AG09309 (cell line): ENCODE data around the gene RPAP3.
A peak's percentile ranks its signal among the peaks of the same experiment; 100 is the strongest.

Source experiments
- DNase-seq: peaks from one replicate; pipeline ENCODE4 v3.0.0-alpha.2; 2010; ENCODE audit warnings: low read depth
- H3K4me3 ChIP-seq: 2 replicates; pipeline ENCODE4 v1.5.1; 2011; ENCODE audit warnings: mild to moderate bottlenecking, low read depth, low read length, moderate library complexity; ENCODE audit not compliant: control insufficient read depth
- TF ChIP-seq, protein P1 (sequence below): IDR thresholded peaks from 2 replicates; pipeline ENCODE4 v1.5.1; 2011; ENCODE audit warnings: mild to moderate bottlenecking, low read depth, low read length, inconsistent platforms; ENCODE audit not compliant: insufficient read depth, control insufficient read depth; ENCODE audit errors: missing control alignments

RPAP3 gene, protein sequence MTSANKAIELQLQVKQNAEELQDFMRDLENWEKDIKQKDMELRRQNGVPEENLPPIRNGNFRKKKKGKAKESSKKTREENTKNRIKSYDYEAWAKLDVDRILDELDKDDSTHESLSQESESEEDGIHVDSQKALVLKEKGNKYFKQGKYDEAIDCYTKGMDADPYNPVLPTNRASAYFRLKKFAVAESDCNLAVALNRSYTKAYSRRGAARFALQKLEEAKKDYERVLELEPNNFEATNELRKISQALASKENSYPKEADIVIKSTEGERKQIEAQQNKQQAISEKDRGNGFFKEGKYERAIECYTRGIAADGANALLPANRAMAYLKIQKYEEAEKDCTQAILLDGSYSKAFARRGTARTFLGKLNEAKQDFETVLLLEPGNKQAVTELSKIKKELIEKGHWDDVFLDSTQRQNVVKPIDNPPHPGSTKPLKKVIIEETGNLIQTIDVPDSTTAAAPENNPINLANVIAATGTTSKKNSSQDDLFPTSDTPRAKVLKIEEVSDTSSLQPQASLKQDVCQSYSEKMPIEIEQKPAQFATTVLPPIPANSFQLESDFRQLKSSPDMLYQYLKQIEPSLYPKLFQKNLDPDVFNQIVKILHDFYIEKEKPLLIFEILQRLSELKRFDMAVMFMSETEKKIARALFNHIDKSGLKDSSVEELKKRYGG

DNA sequence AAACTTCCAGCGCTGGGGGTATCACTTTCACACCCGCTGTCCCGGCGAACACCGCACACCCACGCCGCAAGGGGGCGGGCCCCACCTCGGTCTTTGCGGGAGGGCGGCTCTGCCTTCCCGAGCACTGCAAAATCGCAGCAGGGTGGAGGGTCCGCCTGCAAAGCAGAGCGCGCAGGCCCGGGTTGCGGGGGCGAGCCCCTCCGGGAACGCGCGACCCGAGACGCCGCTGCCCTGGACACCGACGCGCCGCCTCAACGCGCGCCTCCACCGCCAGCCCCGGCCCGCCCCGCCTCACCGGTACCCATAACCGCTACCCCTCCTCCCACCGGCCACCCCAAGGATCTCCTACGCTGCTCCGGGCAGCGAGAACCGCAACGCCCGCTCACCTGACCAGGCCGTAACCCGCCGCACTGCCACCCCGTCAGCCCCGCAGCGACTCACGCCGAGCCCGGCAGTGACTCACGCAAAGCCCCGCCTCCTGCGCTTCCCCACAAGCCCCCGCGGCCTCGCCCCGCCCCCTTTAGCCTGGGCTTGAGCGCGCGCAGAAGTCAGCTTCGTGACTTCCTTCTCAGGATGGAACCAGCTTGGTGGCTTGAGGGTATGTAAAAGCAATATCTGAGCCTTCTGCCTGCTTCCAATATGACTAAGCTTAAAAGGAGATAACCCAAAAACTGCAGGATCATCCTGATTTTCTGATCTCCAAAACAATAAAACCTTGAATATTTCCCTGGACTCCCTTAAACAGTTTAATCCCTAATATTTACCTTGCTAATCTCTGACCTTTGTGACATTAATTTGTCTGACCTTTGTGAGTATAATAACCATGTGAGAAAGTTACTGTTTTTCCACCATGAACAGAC is at the start of gene RPAP3:
TSS of gene RPAP3 (minus strand) at position 465 of the 860 bp plus-strand sequence. CDS start 3,190 bp downstream, outside the sequence.
- TF ChIP-seq, protein P1, sequence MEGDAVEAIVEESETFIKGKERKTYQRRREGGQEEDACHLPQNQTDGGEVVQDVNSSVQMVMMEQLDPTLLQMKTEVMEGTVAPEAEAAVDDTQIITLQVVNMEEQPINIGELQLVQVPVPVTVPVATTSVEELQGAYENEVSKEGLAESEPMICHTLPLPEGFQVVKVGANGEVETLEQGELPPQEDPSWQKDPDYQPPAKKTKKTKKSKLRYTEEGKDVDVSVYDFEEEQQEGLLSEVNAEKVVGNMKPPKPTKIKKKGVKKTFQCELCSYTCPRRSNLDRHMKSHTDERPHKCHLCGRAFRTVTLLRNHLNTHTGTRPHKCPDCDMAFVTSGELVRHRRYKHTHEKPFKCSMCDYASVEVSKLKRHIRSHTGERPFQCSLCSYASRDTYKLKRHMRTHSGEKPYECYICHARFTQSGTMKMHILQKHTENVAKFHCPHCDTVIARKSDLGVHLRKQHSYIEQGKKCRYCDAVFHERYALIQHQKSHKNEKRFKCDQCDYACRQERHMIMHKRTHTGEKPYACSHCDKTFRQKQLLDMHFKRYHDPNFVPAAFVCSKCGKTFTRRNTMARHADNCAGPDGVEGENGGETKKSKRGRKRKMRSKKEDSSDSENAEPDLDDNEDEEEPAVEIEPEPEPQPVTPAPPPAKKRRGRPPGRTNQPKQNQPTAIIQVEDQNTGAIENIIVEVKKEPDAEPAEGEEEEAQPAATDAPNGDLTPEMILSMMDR = peak; percentile 66
- peak within 1 kb of the TSS; percentile 83 for H3K4me3 ChIP-seq
- DNase-seq = peak; percentile 56

DNA sequence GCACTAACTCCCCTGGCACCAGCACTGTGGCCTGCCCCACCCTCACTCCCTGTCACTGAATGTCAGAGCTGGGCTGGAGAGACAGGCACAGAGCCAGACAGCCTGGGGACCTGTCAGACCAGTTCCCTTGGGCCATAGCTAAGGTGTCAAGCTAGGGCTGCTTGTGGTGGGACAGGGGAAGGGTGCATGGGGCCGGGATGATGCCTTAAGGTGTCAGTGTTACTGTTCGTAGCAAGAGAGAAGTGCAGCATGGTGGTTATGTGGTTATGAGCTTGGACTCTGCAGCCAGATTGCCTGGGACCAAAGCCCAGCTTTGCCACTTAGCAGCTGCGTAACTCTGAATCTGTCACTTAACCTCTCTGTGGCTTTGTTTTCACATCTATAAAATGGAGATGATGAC is 49.1 kb upstream of the RPAP3 start:
- no peak overlapping the region for H3K4me3 ChIP-seq

DNA sequence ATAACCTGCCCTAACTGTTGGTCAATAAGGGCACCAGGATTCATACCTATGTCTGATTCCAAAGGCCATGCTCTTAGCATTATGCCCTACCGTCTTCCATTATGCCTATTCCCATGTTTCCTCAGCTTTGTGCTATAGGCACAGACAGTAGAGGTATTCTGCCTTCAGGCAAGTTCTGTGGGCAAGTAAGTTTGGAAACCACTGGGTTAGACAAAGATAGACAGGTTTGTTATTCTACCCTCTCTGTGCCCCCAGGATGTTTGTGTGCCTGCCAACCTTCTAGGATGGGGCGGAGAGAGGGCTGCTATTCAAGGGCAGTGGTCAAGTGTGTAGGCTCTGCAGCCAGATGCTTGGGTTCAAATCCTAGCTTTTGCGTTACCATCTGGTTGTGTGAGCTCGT is 48.3 kb upstream of the RPAP3 start:
- DNase-seq = no peak
- no peak overlapping the region for H3K4me3 ChIP-seq
- TF ChIP-seq, protein P1 = no peak

More for the DNA sequence above, 49.1 kb upstream of the RPAP3 start:
- DNase-seq = no peak
- TF ChIP-seq, protein P1 = no peak

DNA sequence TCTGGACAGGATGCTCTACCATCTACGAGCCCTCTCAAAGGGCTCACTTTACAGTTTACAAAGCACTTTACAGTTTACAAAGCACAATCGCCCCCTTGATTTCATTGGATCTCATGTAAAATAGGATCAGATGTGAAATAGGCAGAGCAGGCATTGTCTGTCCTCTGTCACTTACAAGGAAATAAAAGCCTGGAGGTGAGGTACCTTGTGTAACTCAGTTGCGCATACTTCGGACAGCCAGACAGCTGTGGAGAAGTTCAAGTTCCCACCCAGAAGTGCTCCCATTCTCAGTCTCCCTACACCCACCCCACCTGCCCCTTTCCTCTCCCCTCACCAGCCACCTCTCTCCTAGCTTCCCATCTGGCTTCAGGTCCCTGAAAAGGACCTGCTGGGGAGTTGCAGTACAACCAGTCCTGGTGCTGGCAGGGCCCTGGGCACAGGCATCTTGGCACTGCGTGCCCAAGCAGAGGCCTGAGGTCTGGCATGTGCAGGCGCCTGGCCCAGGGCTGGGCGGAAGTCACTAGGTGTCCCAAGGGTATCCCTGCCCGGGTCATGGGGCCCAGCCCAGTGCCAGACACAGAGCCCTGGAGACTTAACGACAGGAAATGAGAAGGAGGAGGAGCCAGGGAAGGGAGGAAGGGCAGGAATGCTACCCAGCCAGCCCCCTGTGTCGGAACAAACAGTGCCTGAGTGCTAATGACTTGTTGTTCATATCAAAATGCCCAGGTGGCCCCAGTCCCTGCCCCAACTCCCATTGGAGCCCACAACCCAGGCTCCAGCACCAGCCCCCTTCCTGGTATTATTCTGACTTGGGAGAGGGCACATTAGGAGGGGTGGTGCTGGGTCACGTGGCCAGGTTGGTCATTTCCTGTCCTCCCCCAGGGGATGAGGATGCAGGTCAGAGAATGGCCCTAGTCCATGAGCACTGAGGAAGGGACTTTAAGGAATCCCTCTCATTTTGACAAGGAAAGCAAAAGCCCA is 47.5 kb upstream of the RPAP3 start:
- DNase-seq = no peak
- TF ChIP-seq, protein P1 = no peak
- H3K4me3 ChIP-seq = no peak overlapping the region

DNA sequence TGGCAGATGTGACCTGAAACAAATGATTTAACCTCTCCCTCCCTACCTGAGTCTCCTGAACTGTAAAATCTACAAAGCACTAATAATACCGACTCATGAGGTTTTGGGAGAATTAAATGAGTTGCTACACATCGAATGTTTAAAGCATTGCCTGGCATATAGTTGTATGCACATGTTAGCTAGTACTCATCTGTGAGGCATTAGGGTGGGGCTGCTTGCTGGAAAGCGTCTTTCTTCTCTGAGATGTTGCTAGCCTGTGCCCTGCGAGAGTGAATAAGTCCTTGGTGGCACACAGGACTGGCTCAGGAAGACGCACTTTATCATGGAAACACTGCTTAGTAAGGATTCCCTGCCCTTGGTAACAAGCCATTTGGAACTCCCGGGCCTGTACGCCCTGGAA is 46.7 kb upstream of the RPAP3 start:
- no peak for DNase-seq
- H3K4me3 ChIP-seq = no peak overlapping the region
- TF ChIP-seq, protein P1 = no peak
